Skin of body (tissue), 2 donors: ENCODE measurements around the gene LDLRAD1. TPM values are rescaled to one million over a fixed set of nuclear protein-coding genes. Genes with fewer than 3 reads are reported as not detected.
A peak's percentile ranks its signal among the peaks of the same experiment; 100 is the strongest.
"Not testable (repeated sequence)": the region's sequence is repeated elsewhere in the genome, so short reads cannot be mapped to it uniquely, and the experiment has no call there.

Source experiments
- DNase-seq: peaks from one replicate; lab custom pipeline; 2025; lab: John Stamatoyannopoulos, UW
- total RNA-seq: library from RNA; depleted of rRNA; stranded (reverse); fragments of >200 nt; gene quantifications from one replicate; pipeline ENCODE4 v1.2.3, GENCODE V29; 2014

The LDLRAD1 gene
- total RNA-seq, 1 donor from 2014 or later = not detected

DNA sequence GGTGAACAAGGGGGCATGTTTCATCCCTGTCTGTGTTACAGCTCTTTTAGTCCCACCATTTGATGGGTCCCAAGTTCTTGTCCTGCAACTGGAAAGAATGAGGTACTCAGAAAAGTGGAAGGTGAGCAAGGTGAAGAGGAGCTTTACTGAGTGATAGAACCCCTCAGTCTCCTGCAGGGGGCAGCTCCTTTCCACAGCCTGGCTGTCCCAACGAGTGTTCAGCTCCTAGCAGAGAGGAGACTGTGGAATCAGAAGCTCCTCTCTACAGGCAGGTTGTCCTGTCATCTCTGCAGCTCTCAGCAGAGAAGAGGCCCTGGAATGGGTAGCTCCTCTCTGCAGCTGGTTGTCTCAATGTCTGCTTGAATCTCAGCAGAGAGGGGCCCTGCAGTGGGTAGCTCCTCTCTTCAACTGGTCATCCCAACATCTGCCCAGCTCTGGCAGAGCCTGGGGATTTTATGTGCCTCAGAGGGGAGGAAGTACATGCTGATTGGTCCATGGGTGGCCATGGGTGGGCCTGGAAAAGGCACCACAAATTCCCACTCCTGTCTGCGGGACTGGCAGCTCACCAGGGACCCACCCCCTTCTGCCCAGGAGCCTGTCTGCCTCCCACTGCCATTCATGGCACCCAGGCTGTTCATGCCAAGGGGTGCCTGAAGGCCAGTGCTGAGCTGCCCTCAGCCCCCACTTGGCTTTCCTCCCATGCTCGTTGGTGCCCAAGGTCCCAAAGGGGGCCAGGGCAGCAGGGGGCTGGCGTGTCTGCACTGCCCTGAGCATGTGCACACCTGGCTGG lies 25.7 kb downstream of the LDLRAD1 start:
- DNase-seq = no peak

DNA sequence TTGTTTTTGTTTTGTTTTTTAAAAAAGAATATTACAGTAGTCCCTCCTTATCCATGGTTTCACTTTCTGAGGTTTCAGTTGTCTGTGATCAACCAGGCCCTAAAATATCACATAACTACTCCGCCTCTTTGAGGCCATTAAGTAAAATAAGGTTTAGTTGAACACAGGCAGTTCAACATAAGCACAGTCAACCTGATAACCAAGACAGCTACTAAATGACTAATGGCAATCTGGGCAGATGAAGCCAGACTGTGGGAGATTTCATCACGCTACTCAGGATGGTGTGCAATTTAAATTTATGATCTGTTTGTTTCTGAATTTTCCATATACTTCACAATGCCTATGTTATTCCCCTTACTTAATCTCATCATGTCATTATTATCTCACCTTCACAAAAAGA lies 30.1 kb downstream of the LDLRAD1 start:
- no peak for DNase-seq

GRCh38 chr1:53986458-53986857 lies 31.5 kb downstream of the LDLRAD1 start:
- DNase-seq = no peak

GRCh38 chr1:53984726-53985125 lies 33.3 kb downstream of the LDLRAD1 start:
- no peak for DNase-seq

DNA sequence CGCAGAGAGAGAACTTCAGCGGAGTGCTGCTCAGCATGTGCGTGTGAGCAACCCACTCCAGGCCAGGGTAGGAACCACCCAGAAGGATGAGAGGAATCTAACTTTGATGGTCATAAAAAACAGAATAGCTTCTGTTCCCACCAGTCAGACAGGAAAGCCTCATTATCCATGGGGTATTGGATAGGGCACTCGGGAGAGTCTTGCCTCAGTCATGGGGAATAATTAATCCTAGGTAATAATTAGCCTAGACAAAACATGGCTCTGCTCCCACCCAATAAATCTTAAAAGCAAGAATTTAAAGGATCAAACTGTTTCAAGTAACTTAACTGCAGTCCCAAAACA lies 35.3 kb downstream of the LDLRAD1 start:
- DNase-seq = no peak

GRCh38 chr1:53982034-53982762 lies 35.8 kb downstream of the LDLRAD1 start:
- DNase-seq = peak; percentile 20

DNA sequence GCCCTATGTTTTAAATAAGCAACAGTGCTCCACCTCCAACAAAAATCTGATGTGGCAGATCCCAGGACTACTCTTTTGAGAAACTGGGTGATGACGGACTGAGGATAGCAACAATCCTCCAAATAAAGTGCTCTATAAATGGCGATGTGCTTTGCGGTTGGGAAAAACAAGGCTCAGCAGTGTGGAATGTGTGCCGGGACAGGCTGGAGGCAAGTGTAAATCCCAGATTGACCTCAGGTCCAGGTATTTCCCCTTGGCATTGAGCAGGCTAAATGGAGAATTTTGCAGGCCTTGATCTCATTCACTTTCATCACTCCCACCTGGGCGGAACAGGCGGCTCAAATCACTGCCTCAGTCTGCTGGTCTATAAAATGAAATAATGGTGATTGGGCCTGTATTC lies 36.8 kb downstream of the LDLRAD1 start:
- no peak for DNase-seq

- no peak for DNase-seq
Measured at GRCh38 chr1:53979712-53980450, 38.1 kb downstream of the LDLRAD1 start.

DNA sequence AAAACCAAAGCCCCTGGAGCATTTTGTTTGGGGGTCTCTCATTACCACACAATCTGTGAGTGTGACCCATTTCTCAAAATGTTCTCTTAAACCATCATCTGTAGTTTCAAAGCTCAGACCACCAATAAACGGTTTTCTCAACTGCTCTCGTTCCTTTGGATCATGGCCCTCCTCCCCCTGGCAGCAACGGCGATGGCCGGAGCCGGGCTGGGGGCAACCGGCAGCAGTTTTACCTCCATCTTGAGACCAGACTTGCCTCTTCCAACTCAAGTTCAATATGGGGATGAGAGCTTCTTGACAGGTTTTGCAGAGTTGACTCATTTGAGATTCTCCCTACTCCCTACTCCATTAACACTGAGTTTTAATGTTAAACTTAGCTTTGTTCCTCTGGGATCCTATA lies 42.1 kb downstream of the LDLRAD1 start:
- no peak for DNase-seq

GRCh38 chr1:53971718-53972117 lies 46.3 kb downstream of the LDLRAD1 start:
- no peak for DNase-seq

DNA sequence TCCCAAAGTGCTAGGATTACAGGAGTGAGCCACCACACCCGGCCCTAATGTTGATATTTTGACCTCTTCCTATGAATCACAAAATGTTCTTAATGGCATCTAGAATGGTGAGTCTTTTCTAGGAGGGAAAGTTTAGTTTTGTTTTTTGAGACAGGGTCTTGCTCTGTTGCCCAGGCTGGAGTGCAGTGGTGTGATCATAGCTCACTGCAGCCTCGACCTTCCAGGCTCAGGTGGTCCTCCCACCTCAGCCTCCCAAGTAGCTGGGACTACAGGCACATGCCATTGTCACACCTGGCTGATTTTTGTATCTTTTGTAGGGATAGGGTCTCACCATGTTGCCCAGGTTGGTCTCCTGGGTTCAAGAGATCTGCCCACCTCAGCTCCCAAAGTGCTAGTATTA lies 48.7 kb downstream of the LDLRAD1 start:
- not testable (repeated sequence) for DNase-seq

- DNase-seq = no peak
Measured at GRCh38 chr1:53968125-53968513, 49.9 kb downstream of the LDLRAD1 start.

DNA sequence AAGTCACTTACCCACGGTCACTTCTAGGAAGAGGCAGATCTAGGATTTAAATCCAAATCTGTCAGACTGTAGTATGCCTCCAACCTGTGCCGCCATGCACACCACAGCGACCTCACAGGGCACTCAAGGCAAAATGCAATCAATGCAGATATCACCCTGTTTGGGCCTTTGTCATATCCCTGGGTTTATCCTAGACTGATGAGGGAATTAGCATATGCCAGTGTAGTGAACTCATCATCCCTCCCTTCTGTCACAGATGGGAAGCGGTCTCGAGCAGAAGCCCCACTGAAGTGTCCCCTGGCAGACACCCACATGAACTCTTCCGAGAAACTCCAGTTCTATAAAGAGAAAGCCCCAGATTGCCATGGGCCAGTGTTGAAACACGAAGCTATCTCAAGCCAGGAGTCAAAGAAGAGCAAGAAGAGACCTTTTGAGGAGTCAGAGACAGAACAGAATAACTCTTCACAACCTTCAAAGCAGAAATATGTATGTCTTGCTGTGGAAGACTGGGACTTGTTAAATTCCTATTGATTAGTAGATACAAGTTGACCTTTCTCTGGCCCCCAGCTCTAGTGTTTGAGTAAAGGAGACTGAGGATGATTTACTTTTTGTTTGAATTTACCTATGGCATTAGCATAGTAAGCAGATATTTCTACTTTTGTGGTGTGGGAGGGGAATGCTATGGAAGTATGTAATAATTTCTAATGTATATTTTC lies 50.4 kb downstream of the LDLRAD1 start:
- DNase-seq = no peak

DNA sequence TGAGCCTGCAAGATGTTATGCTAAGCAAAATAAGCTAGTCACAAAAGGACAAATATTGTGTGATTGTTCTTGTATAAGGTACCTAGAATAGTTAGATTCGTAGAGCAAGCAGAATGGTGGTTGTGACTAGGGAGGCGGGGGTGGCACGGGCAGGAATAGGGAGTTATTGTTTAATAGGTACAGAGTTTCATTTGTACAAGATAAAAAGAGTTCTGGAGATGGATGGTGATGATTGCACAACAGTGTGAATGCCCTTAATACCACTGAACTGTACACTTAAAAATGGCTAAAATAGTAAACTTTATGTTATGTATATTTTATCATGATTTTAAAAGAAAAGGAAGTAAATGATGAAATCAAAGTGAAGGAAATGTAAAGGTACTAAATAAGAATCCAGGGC lies 51.2 kb downstream of the LDLRAD1 start:
- DNase-seq = no peak

DNA sequence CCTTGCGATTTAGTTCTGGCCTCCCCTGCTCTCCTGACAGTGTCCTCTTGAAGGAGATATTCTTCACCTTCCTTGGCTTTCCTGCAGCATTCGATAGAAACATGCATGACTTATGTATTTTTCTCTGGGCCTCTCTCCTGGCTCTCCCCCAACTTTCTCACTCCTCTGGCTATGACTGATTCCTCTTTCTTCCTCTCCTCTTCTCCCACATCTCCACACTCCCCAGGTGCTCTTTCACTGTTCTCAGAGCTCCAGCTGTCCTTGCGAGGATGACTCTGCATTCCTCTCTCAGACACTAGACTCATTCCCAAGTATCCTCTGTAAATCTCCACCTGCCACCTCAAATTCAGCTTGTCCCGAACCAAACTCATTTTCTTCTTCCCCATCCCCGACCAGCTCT lies 53.9 kb downstream of the LDLRAD1 start:
- no peak for DNase-seq

DNA sequence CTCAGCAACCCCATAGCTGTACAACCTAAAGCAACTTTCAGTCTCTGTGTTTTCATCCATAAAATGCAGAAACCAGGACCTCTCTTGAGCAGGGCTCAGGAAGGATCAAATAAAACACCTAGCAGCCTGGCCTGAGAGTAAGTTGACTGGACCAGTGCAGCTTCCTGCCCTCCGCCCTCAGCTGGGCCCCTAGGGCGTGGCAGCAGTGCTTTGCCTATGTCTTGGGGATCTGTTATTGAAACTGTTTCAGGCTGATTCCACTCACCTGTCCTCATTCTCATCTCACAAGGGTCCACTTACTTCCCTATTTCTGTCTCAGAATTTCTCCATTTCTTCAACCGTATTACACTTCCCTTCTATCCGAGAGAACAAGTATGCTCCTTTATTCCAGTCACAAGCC lies 54.5 kb downstream of the LDLRAD1 start:
- no peak for DNase-seq

GRCh38 chr1:53962395-53962794 lies 55.6 kb downstream of the LDLRAD1 start:
- DNase-seq = no peak

DNA sequence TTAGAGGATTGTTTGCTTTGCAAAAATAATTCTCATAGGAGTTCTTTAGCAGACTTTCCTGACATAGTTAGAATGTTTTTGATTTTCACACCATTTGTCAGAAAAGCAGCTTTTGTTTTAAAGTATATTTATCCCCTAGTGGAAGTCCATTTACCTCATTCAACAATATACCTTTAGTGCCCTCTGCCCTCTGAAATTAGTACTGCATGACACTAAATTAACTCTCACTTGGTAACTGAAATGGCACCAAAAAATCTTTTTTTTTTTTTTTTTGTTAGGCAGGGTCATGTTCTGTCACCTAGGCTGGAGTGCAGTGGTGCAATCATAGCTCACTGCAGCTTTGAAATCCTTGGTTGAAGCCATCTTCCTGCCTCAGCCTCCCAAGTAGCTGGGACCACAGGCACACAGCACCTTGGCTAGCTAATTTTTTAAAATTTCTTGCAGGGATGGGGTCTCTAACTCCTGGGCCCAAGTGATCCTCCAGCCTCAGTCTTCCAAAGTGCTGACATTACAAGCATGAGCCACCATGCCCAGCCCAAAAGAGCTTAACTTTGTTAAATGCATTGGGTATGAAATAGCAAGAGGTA lies 58.2 kb downstream of the LDLRAD1 start:
- DNase-seq = peak; percentile 8
